Measurements from ENCODE around the gene RMDN2.
"Not testable (repeated sequence)": the region's sequence is repeated elsewhere in the genome, so short reads cannot be mapped to it uniquely, and the experiment has no call there.

The RMDN2 gene

DNA sequence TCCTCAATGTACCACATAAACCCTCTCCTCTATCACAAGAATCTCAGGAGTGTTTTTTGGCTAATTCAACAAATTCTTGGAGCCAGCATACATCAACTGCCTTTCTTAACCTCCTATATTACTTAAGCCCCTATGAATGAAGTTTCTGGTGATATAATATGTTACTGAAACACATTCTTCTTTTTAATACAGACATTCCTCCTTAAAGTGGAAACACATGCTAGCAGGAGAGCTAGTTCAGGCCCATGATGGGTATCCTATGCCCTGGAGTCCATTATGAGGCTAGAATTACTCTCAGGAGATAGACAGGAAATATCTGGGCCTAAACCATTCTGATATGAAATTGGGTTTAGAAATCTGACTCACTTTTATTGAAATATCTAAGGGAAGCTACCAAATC, 26.6 kb upstream of the RMDN2 start:
- DNase-seq: no peak

DNA sequence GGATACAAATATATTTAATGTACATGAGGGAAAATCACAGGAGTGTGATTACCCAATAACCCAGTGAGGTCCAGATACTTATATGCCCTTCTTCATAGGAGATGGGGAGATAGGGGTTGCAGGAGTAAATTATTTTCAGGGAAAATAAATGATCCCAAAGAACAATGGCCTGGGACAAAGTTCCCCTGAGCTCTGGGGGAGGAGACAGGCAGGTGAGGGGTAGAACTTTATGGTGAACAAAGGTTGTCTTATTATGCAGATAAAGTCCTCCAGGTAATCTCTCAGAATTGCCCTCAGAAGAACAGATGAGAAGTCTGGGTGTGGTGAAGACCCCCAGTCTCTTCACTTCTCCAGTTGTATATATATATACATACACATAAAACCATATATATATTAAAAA, 22.1 kb upstream of the RMDN2 start:
- DNase-seq: no peak

DNA sequence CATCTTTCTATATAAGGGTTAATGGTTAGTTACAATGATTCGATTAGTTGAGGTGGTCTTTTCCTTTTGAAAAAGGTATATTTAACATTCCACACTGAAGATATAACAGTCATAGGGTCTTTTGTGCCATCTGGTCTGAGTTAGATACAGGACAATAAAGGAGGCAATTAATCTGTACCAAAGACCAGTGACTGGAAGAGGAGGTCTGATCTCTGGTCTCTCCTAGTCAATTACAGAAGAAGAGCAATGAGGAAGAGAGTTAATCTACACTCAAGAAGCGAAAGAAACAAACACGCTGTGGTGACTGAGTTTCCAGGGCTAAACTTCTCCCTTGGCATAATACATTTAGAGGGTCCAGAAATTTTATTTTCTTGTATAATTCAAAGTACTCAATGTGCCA, 20.7 kb upstream of the RMDN2 start:
- DNase-seq: no peak

DNA sequence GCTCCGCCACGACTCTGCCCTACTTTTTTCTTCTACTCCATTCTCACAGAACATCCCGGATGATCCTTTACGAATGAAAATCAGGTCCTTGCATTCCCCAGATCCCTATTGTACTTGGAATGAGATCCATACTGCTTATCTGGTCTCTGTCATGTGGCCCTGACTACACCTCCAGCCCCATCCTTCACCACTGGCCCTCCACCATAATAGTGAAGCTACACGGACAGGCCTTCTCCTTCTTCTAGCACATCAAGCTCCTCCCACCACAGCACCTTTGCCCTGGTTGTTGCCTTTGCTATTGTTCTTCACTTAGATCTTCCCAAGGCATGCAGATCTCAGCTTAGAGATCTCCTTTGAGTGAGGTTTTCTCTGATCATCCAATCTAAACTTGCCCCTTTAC, 20.1 kb upstream of the RMDN2 start:
- DNase-seq: no peak

DNA sequence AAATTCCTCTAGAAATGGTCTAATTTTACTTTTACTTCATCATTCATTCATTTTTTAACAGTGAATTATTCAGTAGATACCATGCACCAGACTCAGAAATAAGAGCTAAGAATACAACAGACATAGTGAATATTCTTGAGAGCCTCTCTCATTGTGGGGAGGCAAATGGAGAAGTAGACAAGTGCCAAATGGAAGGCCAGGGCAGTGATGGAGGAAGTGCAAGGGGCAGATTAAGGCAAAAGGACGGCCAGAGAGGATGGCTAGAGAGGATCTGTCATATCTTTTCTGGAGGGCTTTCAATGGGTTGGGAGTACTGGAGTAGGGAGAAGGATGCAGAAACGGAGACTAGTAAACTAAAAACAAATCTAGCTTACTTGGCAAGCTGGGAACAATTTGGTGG, 19.0 kb upstream of the RMDN2 start:
- no peak for DNase-seq

DNA sequence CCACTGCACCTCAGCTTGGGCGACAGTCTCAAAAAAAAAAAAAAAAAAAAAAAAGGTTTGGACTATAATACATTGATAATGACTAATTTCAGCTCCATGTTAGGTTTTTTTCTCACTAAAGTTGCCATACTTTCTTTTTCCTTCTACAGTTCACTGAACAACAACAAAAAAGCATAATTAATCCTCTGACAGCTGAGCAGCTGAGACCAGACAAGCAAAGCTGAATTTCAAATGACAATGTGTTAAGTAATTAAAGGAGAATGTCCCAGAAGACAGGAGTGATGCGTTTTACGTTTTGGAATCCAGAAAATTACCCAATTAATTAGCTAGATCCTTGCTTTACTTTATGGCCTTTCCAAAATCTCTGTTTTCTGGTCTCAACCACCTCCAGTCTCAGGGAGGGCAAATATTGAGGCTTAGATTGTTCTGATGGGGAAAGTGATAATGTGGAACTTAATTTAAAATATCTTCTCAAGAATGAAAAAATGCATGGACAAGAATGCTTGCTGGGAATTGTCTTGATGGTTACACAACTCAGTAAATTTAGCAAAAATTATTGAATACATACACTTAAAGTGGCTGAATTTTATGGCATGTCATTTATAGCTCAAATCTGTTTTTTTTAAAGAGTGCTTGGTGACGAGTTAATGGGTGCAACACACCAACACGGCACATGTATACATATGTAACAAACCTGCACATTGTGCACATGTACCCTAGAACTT, 17.4 kb upstream of the RMDN2 start:
- DNase-seq: no peak

DNA sequence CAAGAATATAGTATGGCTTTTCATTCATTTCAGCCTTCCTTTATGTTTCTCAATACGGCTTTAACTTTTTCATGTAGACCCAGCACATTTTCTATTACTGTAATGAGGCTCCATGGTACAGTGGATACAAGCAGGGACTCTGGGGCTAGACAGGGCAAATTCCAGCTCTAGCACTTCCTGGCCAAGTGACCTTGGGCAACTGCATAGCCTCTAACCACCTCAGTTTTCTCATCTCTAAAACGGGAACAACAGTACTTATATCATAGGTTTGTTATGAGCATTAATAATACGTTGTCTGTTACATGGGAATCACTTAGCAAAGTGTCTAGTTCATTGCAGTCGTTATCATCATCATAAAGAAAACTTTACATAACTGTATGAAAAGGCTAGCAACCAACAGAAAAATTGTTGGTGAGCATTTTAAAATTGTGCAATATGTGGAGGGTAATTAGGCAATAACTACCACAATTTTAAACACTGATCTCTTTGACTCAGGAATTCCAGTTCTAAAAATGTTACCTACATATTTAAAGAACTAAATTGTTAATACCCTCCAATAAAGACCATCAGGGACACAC, 13.7 kb upstream of the RMDN2 start:
- DNase-seq: no peak

DNA sequence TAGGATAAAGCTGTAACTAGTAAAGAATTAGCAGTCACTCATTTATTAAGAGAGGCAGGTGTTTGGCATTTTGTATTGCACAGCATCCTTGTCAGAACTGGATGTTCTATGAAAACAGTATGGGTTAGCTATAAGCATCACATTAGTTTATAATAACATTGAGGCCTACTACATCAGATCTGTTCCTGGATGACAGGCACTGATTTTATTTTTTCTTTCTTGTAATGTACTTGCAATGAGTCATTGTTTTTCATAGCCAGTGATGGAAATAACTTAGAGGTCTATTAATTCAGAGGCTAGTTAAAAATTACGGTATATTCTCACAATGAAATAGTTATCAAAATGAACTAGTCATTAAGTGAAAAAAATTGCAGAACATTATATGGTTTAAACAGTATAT, 13.0 kb upstream of the RMDN2 start:
- no peak for DNase-seq

DNA sequence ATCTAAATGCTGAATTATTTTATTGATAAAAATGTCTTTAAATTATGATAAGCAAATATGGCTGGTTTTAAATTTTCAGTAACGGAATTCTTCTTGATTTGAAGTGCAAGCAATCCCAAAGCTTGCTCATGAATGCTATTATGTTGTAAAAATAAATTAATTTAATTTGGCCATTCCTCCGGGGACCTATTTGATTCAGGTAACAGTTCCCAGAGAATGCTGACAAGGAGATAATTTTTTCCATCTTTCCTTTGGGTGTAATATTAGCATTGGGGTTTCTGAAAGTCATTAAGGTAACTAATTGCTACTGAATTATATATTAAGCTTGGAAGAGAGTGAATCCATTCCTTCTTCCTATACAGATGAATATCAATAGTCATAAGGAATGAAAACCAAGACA, 12.5 kb upstream of the RMDN2 start:
- DNase-seq: no peak

DNA sequence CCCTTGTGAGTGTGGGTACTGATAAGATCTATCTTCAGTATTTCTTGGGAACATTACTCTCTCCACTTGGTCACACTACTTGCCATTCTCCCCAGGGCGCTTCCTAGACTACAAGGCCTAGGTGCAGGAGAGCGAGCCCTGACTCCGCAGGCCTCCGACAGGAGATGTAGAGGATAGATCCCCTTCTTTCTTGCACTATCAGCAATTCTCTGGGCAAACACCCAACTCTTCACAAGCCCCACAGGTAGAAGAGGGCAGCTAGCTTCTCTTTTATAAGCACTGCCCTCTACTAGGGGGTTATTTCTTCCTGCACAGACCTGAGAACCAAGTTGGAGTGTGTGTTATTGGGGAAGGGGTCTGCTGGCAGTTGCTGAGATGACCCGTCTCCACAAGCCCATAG, 10.7 kb upstream of the RMDN2 start:
- no peak for DNase-seq

DNA sequence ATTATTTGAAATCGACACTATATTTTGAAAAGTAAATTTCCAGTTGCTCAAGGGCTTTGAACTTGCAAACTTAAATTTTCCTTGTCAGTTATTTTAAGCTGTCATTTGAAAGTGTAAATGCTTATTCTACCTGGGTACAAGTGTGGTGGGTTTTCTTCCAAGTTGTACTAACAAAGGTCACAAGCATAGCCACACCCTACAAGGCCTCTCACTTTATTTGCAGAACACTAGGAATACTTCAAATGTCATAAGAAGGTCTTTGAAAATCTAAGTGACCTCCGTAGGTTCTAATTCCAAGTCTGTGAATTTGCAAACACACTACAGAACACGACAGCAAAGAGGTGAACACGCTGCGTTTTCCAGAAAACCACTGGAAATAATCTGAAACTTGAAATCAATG, 9.3 kb upstream of the RMDN2 start:
- no peak for DNase-seq

DNA sequence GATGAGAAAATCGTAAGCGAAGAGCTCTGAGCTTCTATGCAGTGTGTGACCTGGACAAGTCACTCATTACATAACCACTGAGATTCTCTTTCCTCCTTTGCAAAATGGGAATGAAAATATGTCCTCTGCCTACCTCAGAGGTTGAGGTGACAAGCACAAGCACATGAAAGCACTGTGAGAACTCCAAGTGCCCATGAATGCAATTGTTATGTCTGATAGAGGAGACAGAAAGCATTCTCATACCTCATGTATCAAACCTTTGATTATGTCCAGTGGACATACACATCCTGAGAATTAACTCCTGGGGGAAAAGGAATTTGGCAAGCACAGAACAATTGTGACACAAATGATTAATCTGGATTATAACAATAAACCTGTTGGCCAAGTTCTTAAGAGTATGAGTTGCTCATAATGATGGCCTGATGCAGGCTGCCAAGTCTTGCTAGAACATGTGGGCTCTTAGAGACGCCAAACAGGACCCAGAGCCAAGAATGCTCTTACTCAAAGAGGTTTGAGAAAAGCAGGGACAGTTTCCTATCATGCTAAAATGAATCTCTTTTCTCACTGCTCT, 8.5 kb upstream of the RMDN2 start:
- DNase-seq: no peak

DNA sequence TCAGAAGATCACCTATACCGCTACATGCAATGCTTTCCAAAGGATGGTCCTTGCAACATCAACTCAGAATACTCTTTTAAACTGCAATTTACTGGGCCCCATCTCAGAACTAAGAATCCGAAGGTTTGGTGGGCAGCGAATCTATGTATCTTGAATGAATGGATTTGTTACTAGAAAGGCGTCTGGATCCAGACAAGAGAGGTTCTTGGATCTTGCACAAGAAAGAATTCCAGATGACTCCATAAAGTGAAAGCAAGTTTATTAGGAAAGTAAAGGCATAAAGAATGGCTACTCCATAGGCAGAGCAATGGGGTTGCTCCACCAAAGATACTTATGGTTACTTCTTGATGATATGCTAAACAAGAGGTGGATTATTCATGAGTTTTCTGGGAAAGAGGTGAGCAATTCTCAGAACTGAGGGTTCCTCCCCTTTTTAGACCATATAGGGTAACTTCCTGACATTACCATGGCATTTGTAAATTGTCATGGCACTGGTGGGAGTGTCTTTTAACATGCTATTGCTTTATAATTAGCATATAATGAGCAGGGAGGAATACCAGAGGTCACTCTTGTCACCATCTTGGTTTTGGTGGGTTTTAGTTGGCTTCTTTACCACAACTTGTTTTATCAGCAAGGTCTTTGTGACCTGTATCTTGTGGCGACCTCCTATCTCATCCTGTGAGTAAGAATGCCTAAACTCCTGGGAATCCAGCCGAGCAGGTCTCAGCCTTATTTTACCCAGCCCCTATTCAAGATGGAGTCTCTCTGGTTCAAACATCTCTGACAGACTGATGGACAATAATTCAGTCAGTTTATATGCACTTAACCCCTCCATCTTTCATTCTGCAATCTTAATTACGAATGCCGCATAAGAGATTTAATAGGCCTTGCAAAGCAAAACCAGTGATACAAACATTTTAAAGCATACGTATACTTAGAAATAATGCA, 7.5 kb upstream of the RMDN2 start:
- DNase-seq: no peak

DNA sequence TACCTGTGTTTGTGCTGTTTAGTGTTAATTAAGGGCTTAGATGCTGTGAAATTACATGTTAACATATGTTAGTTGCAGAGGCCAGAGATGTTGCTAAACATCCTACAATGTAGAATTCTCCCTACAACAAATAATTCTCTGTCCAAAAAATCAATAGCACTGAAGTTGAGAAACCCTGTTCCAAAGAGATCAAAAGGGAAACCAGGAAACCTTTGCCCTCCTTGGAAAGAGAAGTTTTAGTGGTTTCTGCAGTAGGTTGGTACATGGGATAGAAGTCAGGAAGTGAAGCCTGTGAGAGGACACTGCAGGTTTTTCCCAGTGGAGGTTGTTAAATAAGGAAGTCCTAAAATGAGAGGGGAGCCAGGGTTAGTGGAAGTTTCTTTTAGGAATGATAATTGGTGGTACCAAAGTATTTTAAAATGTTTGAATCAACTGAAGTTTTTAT, 6.3 kb upstream of the RMDN2 start:
- no peak for DNase-seq

DNA sequence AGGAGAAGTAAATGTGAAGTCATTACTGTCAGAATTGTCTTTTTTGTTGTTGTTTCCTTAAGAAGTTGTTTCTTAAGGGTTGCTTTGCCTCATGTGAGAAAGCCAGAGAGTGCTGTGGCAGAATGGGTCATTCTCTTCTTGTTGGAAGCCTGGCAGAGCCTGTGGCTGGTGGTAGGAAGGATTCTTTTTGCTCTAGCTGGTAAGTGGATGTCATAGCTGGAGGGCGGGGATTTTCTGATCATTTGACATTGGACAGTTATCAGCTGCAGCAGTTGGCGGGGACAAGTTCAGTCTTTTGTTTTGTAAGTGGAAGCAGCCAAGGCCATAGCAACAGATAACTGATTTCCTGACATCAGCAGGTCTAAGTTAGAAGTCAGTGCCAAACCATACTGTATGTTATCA, 5.5 kb upstream of the RMDN2 start:
- DNase-seq: no peak

DNA sequence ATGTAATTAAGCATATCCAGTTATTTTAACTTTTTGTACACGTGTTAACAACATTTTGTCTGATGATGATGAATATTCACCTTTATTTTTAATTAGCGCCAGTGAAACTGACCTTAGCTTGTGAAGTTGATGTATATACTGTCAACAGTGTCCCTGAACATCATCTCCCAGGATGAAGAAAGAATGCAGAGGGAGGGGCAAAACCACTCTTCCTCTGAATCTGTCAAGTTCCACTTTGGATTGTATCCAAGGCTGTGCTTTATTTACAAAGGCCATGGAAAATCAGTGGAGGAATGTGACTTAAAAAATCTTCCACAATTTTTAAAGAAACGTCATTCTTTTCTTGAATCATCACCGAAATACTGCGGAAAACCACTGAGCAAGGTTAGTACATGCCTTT, 4.5 kb upstream of the RMDN2 start:
- no peak for DNase-seq

DNA sequence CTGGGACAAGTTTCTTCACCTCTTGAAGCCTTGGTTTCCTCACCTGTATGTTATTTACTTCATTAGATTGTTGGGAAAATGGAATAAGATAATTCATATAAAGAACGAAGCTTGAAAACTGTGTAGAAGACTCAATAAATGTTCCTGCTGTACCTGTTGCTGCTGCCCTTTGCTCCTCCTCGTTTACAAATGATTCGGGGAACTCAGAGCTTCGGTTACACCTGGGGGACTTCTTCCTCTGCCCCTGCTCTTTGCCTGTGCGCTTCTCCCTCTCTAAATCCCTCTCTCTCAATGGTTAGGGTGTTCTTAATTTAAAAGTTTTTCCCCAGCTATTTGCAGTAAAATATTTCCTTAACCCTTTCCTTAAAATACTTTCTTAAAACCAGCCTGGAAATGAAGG, 3.3 kb upstream of the RMDN2 start:
- no peak for DNase-seq

DNA sequence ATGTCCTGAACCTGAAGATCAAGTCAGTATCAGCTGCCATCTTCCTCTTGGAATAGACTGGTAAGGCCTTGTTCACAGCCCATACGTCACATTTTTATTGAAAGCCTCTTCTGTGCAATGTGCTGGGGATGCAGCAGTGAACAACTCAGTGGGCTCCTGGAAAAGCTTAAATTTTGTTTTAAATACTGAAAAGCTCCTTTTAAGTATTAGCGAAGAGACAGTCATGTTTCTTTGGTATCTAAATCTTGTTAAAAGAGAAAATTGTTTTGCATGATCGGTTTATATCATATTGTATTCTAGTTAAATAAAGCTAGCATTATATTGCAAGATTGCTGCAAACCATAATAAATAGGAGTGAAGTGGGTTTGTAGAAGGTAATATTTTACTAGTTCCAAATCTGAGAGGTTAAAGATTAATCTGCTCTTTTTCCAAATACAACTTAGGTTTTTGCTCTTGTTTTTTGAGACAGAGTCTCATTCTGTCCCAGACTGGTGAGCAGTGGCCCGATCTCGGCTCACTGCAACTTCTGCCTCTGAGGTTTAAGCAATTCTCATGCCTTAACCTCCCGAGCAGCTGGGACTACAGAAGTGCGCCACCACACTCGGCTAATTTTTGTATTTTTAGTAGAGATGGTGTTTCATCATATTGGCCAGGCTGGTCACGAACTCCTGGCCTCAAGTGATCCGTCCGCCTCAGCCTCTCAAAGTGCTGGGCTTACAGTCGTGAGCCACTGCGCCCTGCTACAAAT, 1.6 kb upstream of the RMDN2 start:
- no peak for DNase-seq

DNA sequence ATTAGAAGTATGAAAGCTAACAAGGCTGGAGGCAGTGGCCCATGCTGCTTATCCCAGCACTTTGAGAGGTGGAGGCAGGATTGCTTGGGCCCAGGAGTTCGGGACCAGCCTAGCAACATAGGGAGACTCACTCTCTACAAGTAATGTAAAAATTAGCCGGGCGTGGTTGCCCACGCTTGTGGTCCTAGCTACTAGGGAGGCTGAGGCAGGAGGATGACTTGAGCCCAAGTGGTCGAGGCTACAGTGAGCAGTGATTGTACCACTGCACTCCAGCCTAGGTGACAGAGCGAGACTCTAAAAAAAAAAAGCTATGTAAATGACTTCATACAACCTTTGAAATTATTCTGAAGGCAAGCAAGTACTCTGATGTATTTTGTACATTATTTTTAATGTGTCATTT, 1.5 kb downstream of the RMDN2 start:
- DNase-seq: no peak

DNA sequence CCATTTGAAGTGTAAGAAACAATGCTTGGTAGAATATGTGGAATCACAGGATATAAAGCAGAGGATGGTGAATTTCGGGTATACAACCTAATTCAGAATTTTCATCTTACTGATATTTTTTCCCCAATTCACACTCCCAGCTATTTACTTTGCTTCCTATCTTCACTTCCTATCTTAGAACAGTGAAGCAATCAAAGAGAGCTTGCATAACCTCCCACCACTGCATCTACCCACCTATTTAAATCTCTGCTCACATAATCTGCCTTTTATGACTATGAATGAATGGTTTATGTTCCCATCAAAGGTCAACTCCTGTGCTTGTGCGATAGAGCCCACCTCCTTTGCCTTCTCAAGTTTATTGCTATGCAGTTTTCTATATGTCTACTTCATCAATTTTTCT, 3.3 kb downstream of the RMDN2 start:
- DNase-seq: no peak

DNA sequence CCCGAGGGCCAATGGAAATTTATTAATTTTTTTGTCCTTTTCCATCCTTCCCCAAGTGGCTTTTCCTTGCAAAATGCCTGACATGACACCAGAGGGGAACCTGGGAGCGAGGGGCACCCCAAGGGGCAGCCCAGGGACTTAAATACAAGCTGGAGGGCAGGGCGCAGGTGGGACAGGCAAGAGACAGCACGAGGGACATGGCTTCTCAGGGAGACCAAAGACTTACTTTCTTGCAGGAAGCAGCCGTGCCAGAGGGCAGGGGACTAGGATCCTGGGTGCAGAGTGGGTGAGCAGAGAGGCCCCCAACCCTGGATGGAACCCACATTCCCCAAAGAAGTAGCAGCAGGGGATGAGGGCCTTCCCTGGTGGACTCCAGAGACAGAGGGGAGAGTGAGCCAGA, 5.3 kb downstream of the RMDN2 start:
- DNase-seq: not testable (repeated sequence)

DNA sequence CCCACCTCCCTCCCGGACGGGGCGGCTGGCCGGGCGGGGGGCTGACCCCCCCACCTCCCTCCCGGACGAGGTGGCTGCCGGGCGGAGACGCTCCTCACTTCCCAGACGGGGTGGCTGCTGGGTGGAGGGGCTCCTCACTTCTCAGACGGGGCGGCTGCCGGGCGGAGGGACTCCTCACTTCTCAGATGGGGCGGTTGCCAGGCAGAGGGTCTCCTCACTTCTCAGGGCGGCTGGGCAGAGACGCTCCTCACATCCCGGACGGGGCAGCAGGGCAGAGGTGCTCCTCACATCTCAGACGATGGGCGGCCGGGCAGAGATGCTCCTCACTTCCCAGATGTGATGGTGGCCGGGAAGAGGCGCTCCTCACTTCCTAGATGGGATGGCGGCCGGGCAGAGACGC, 7.8 kb downstream of the RMDN2 start:
- DNase-seq: not testable (repeated sequence)

Measured in NCI-H774 (cell line).